Panc1 (cell line): ENCODE measurements around the gene DGCR2.

Experiments
- CTCF ChIP-seq: fragments of 450-650 bp; IDR thresholded peaks from 2 replicates; pipeline ENCODE4 v1.5.1; 2017; ENCODE audit warnings: mild to moderate bottlenecking
- POLR2AphosphoS5 ChIP-seq: IDR thresholded peaks from 2 replicates; pipeline ENCODE4 v1.6.1; 2012; ENCODE audit warnings: mild to moderate bottlenecking, low read depth, low read length, moderate library complexity
- SIN3A ChIP-seq: IDR thresholded peaks from 2 replicates; pipeline ENCODE4 v1.6.1; 2012; ENCODE audit warnings: low read depth, mild to moderate bottlenecking, low read length, moderate library complexity, borderline replicate concordance; ENCODE audit not compliant: insufficient read depth

GRCh38 chr22:19169947-19170318, 47.7 kb upstream of the DGCR2 start:
- TF ChIP-seq CTCF (no peak), SIN3A (no peak), POLR2AphosphoS5 (no peak)
